ENCODE measurements around the gene OTP.

OTP gene

GRCh38 chr5:77637998-77638762 lies at the start of gene OTP:
Gene OTP, minus strand, starts transcription at chr5:77638713. Its CDS starts 164 bp downstream, at chr5:77638549.
- no peak for DNase-seq (ENCODE audit: low read depth in 3 of 3, low spot score in 1 of 3)

GRCh38 chr5:77683171-77683732 lies 44.7 kb upstream of the OTP start:
- DNase-seq (ENCODE audit: low read depth in 3 of 3, low spot score in 1 of 3), result no peak

- no peak for DNase-seq (ENCODE audit: low read depth in 3 of 3, low spot score in 1 of 3)
Observed at GRCh38 chr5:77670526-77670925, 32.0 kb upstream of the OTP start.

GRCh38 chr5:77669677-77670076 lies 31.2 kb upstream of the OTP start:
- DNase-seq (ENCODE audit: low read depth in 3 of 3, low spot score in 1 of 3), result no peak

GRCh38 chr5:77663090-77663863 lies 24.8 kb upstream of the OTP start:
- no peak for DNase-seq (ENCODE audit: low read depth in 3 of 3, low spot score in 1 of 3)

GRCh38 chr5:77662635-77663034 lies 24.1 kb upstream of the OTP start:
- no peak for DNase-seq (ENCODE audit: low read depth in 3 of 3, low spot score in 1 of 3)

GRCh38 chr5:77658662-77659061 lies 20.1 kb upstream of the OTP start:
- DNase-seq (ENCODE audit: low read depth in 3 of 3, low spot score in 1 of 3), result no peak

GRCh38 chr5:77651343-77651742 lies 12.8 kb upstream of the OTP start:
- DNase-seq (ENCODE audit: low read depth in 3 of 3, low spot score in 1 of 3), result no peak

- DNase-seq (ENCODE audit: low read depth in 3 of 3, low spot score in 1 of 3), result no peak
Observed at GRCh38 chr5:77650686-77651085, 12.2 kb upstream of the OTP start.

- no peak for DNase-seq (ENCODE audit: low read depth in 3 of 3, low spot score in 1 of 3)
Observed at GRCh38 chr5:77649776-77650175, 11.3 kb upstream of the OTP start.

GRCh38 chr5:77645995-77646639 lies 7.6 kb upstream of the OTP start:
- DNase-seq (ENCODE audit: low read depth in 3 of 3, low spot score in 1 of 3), result no peak

GRCh38 chr5:77645158-77645994 lies 6.9 kb upstream of the OTP start:
- peak in 1 of 3 donors; percentile 28 for DNase-seq (ENCODE audit: low read depth in 3 of 3, low spot score in 1 of 3)

GRCh38 chr5:77644371-77645157 lies 6.1 kb upstream of the OTP start:
- no peak for DNase-seq (ENCODE audit: low read depth in 3 of 3, low spot score in 1 of 3)

GRCh38 chr5:77643654-77644370 lies 5.3 kb upstream of the OTP start:
- no peak for DNase-seq (ENCODE audit: low read depth in 3 of 3, low spot score in 1 of 3)

GRCh38 chr5:77642738-77643653 lies 4.5 kb upstream of the OTP start:
- DNase-seq (ENCODE audit: low read depth in 3 of 3, low spot score in 1 of 3), result no peak

- DNase-seq (ENCODE audit: low read depth in 3 of 3, low spot score in 1 of 3), result no peak
Observed at GRCh38 chr5:77641963-77642737, 3.6 kb upstream of the OTP start.

GRCh38 chr5:77641397-77641943 lies 3.0 kb upstream of the OTP start:
- DNase-seq (ENCODE audit: low read depth in 3 of 3, low spot score in 1 of 3), result no peak
